Kidney (tissue), 14 donors: ENCODE measurements around the gene FOXD3. TPM values are rescaled to one million over a fixed set of nuclear protein-coding genes. Genes with fewer than 3 reads are reported as not detected.

ENCODE experiments used
- DNase-seq, 5 donors: peaks; one replicate each; pipeline ENCODE4 v3.0.0-alpha.2; 2013 to 2020
- FAIRE-seq: peaks from 2 replicates; lab custom pipeline; 2012; peaks lifted over from hg19 to GRCh38; lab: Jason Lieb, UNC
- H3K27ac ChIP-seq, 2 donors: one replicate each; pipeline ENCODE4 v1.7.0; 2013; ENCODE audit warnings: low read depth in 2 of 2, low read length in 2 of 2, inconsistent platforms in 1 of 2
- H3K27me3 ChIP-seq: one replicate; pipeline ENCODE4 v1.7.1; 2013; ENCODE audit warnings: low read length, inconsistent platforms; ENCODE audit not compliant: control insufficient read depth, insufficient read depth
- H3K36me3 ChIP-seq, 3 donors: one replicate each; pipeline versions ENCODE4 v1.7.0 to v1.7.1; 2013; ENCODE audit warnings: low read length in 3 of 3, control low read depth in 1 of 3, inconsistent platforms in 1 of 3; ENCODE audit not compliant: insufficient read depth in 3 of 3, control insufficient read depth in 2 of 3
- H3K4me1 ChIP-seq, 3 donors: one replicate each; pipeline versions ENCODE4 v1.7.0 to v1.7.1; 2013; ENCODE audit warnings: low read length in 3 of 3, inconsistent platforms in 1 of 3, low read depth in 1 of 3; ENCODE audit not compliant: control insufficient read depth in 2 of 3, insufficient read depth in 2 of 3
- H3K4me3 ChIP-seq, 3 donors: one replicate each; pipeline versions ENCODE4 v1.7.0 to v1.8.1; 2013; ENCODE audit warnings: low read length in 3 of 3, control low read depth in 1 of 3, inconsistent platforms in 1 of 3
- H3K9ac ChIP-seq, 3 donors: one replicate each; pipeline versions ENCODE4 v1.7.0 to v1.7.1; 2013; ENCODE audit warnings: low read length in 3 of 3, control low read depth in 1 of 3, inconsistent platforms in 1 of 3
- H3K9me3 ChIP-seq, 3 donors: one replicate each; pipeline versions ENCODE4 v1.7.0 to v1.7.1; 2013; ENCODE audit warnings: low read length in 3 of 3, control low read depth in 1 of 3, inconsistent platforms in 1 of 3; ENCODE audit not compliant: control insufficient read depth in 2 of 3, insufficient read depth in 1 of 3
- CTCF ChIP-seq: IDR thresholded peaks from 3 replicates; pipeline ENCODE4 v1.5.1; 2012; ENCODE audit warnings: mild to moderate bottlenecking, moderate library complexity, borderline replicate concordance; ENCODE audit not compliant: insufficient read depth; ENCODE audit errors: extremely low read depth
- intact Hi-C: fragments of 100-400 bp; cut with DNase I; formaldehyde crosslinking; loops from one replicate; pipeline ENCODE4 v1.11.1; 2022
- polyA plus RNA-seq: library from polyadenylated mRNA; stranded (reverse); fragments of 350-450 nt; fragmentation: Illumina TruSeq; extraction: RNeasy Lipid Tissue Mini Kit (QIAGEN cat#74804); gene quantifications from one replicate; pipeline ENCODE4 v1.2.3, GENCODE V29; 2014; ENCODE audit warnings: low read depth, low replicate concordance; ENCODE audit not compliant: insufficient read depth
- total RNA-seq: library from RNA; stranded (reverse); fragmentation: NEBNext Ultra II Directional; extraction: Animal tissue kit (Norgen Biotek cat#: 25700); gene quantifications from one replicate; pipeline ENCODE4 v1.2.1, GENCODE V29; 2021
- donor health status: control.
- donor health status: control.
- donor health status: control.
- donor health status: control.
- donor health status: control.
- donor health status: DM: yes; HTN: yes; CAD: no.
- donor health status: Normal renal cell carcinoma (clear cell type).

FOXD3 gene
- total and polyA plus RNA-seq, 2 donors from 2014 or later: 0.17 to 0.31 TPM

- Histone ChIP-seq H3K4me3 (no peak overlapping the region), H3K9ac (no peak overlapping the region), H3K36me3 (no peaks in the 10 kb centered on the region), H3K4me1 (peaks cover 0 to 6% (median 0%) of the 10 kb centered on the region in 3 donors), H3K9me3 (no peaks in the 10 kb centered on the region), H3K27ac (no peak overlapping the region), H3K27me3 (no peaks in the 10 kb centered on the region)
- intact Hi-C loops: no loop called here
- no peak for TF ChIP-seq CTCF
- DNase-seq: no peak
- no peak for FAIRE-seq
Observed at GRCh38 chr1:63281753-63282152, 40.6 kb upstream of the FOXD3 start.

GRCh38 chr1:63289135-63289534 is 33.2 kb upstream of the FOXD3 start:
- no peak overlapping the region for H3K9ac ChIP-seq
- no peak for DNase-seq
- H3K27me3 ChIP-seq: no peaks in the 10 kb centered on the region
- no peak for TF ChIP-seq CTCF
- H3K27ac ChIP-seq: no peak overlapping the region
- H3K4me3 ChIP-seq: no peak overlapping the region
- intact Hi-C loops: no loop called here
- FAIRE-seq: no peak
- peaks cover 0 to 7% (median 5%) of the 10 kb centered on the region in 3 donors for H3K9me3 ChIP-seq
- H3K36me3 ChIP-seq: no peaks in the 10 kb centered on the region
- H3K4me1 ChIP-seq: no peaks in the 10 kb centered on the region

GRCh38 chr1:63294803-63295594 is 27.4 kb upstream of the FOXD3 start:
- FAIRE-seq: no peak
- H3K9ac ChIP-seq: no peak overlapping the region
- H3K9me3 ChIP-seq: no peaks in the 10 kb centered on the region
- no peak overlapping the region for H3K4me3 ChIP-seq
- no peaks in the 10 kb centered on the region for H3K36me3 ChIP-seq
- no peak for DNase-seq
- no peak for TF ChIP-seq CTCF
- H3K4me1 ChIP-seq: no peaks in the 10 kb centered on the region
- no peak overlapping the region for H3K27ac ChIP-seq
- H3K27me3 ChIP-seq: no peaks in the 10 kb centered on the region
- intact Hi-C loops: no loop called here
